Natural killer cell (primary cell): ENCODE data around the gene MRPS9. TPM values are rescaled to one million over a fixed set of nuclear protein-coding genes. Genes with fewer than 3 reads are reported as not detected.

Experiments
- ATAC-seq, 3 donors: fragments of 150-1000 bp in 2 of 3; fragments of 200-7000 bp in 1 of 3; cut with Tn5 transposase; 1 replicate in 1 of 3; 2 replicates in 2 of 3; pipeline ENCODE4 v1.10.0; 2021; ENCODE audit warnings: mild to moderate bottlenecking in 2 of 3, moderate library complexity in 2 of 3
- DNase-seq, 2 donors: peaks; one replicate each; pipeline versions ENCODE4 v3.0.0 to v3.0.0-alpha.2; 2013 to 2021; ENCODE audit warnings: mixed read lengths in 1 of 2
- H3K27ac ChIP-seq: one replicate; pipeline ENCODE4 v1.5.1; 2013; ENCODE audit warnings: mild to moderate bottlenecking, low read length
- H3K27me3 ChIP-seq: one replicate; pipeline ENCODE4 v1.6.1; 2013; ENCODE audit warnings: low read length; ENCODE audit not compliant: control insufficient read depth, insufficient read depth
- H3K36me3 ChIP-seq: one replicate; pipeline ENCODE4 v1.6.1; 2013; ENCODE audit warnings: low read length; ENCODE audit not compliant: control insufficient read depth, insufficient read depth
- H3K4me1 ChIP-seq: one replicate; pipeline ENCODE4 v1.6.1; 2013; ENCODE audit warnings: low read length; ENCODE audit not compliant: control insufficient read depth, insufficient read depth
- H3K4me3 ChIP-seq: one replicate; pipeline ENCODE4 v1.5.1; 2013; ENCODE audit warnings: low read length
- H3K9me3 ChIP-seq: one replicate; pipeline ENCODE4 v1.6.1; 2013; ENCODE audit warnings: low read length; ENCODE audit not compliant: control insufficient read depth, insufficient read depth
- H3K27ac Mint-ChIP-seq, 2 donors: one replicate each; pipeline ENCODE4 v1.8.0; 2022; ENCODE audit warnings: mild to moderate bottlenecking in 2 of 2, mixed read lengths in 2 of 2, moderate library complexity in 1 of 2
- H3K27me3 Mint-ChIP-seq, 2 donors: one replicate each; pipeline ENCODE4 v1.8.0; 2022; ENCODE audit warnings: low read depth in 2 of 2, mixed read lengths in 2 of 2
- H3K36me3 Mint-ChIP-seq: one replicate; pipeline ENCODE4 v1.8.0; 2022; ENCODE audit warnings: mixed read lengths
- H3K4me1 Mint-ChIP-seq, 2 donors: one replicate each; pipeline ENCODE4 v1.8.0; 2022; ENCODE audit warnings: mixed read lengths in 2 of 2
- H3K4me3 Mint-ChIP-seq: one replicate; pipeline ENCODE4 v1.8.0; 2022; ENCODE audit warnings: mild to moderate bottlenecking, moderate library complexity, mixed read lengths
- H3K9me3 Mint-ChIP-seq, 2 donors: one replicate each; pipeline ENCODE4 v1.8.0; 2022; ENCODE audit warnings: mixed read lengths in 2 of 2
- WGBS: methylation state at CpG from one replicate; pipeline ENCODE4 v1.1.7; 2013; ENCODE audit warnings: missing lambda C conversion rate; ENCODE audit not compliant: insufficient coverage; 5-methylcytosine and 5-hydroxymethylcytosine counted together
- intact Hi-C: fragments of 100-400 bp; cut with micrococcal nuclease; formaldehyde crosslinking; loops from one replicate; pipeline ENCODE4 v1.14.2; 2022
- total RNA-seq, 4 donors: library from RNA; stranded (reverse); fragments of 120-200 nt in 1 of 4; gene quantifications; one replicate each; pipeline versions ENCODE4 v1.2.3 to v1.2.4, GENCODE V29; 2013 to 2022
- TF ChIP-seq, protein P1 (sequence below): fragments of 200-600 bp; IDR thresholded peaks from one replicate; pipeline ENCODE4 v1.8.0; 2022; ENCODE audit warnings: antibody characterized with exemption

Gene MRPS9
- total RNA-seq, 3 donors from 2014 or later (not counting 1 experiment from before 2014, with no cell fraction given): 17.5 to 25.0 (median 19.2) TPM

DNA sequence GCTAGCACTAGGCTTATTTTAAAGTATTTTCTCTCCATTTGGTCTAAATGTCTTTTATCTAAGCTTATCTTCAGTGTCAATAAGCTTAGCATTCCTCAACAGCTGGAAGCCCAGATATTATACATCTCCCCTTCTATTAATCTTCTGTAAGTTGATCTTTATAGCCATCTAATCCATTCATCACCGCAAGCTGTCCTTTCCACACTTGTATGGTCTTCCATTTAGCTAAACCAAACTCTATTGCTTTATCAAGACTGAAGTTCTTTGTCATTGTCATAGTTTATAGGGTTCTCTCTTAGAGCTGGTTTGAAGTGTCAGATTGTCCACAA lies 102.3 kb downstream of the MRPS9 start:
- Histone ChIP-seq H3K27me3 (peaks cover 7% of the 10 kb centered on the region), H3K4me3 (no peak overlapping the region), H3K4me1 (peaks cover 12% of the 10 kb centered on the region), H3K27ac (no peak overlapping the region), H3K9me3 (no peaks in the 10 kb centered on the region), H3K36me3 (no peaks in the 10 kb centered on the region)
- intact Hi-C loops: no loop called here
- 100% methylated on average over 1 of the region's 1 CpG for WGBS
- no peak overlapping the region for H3K4me3 Mint-ChIP-seq
- DNase-seq (no peak), ATAC-seq (no peak)
- TF ChIP-seq, protein P1, sequence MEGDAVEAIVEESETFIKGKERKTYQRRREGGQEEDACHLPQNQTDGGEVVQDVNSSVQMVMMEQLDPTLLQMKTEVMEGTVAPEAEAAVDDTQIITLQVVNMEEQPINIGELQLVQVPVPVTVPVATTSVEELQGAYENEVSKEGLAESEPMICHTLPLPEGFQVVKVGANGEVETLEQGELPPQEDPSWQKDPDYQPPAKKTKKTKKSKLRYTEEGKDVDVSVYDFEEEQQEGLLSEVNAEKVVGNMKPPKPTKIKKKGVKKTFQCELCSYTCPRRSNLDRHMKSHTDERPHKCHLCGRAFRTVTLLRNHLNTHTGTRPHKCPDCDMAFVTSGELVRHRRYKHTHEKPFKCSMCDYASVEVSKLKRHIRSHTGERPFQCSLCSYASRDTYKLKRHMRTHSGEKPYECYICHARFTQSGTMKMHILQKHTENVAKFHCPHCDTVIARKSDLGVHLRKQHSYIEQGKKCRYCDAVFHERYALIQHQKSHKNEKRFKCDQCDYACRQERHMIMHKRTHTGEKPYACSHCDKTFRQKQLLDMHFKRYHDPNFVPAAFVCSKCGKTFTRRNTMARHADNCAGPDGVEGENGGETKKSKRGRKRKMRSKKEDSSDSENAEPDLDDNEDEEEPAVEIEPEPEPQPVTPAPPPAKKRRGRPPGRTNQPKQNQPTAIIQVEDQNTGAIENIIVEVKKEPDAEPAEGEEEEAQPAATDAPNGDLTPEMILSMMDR: no peak
- no peaks in the 10 kb centered on the region for H3K36me3 Mint-ChIP-seq
- H3K27me3 Mint-ChIP-seq: peaks cover 6 to 24% of the 10 kb centered on the region in 2 donors
- H3K9me3 Mint-ChIP-seq: no peaks in the 10 kb centered on the region
- H3K4me1 Mint-ChIP-seq: peaks cover 6 to 7% of the 10 kb centered on the region in 2 donors
- H3K27ac Mint-ChIP-seq: no peak overlapping the region

DNA sequence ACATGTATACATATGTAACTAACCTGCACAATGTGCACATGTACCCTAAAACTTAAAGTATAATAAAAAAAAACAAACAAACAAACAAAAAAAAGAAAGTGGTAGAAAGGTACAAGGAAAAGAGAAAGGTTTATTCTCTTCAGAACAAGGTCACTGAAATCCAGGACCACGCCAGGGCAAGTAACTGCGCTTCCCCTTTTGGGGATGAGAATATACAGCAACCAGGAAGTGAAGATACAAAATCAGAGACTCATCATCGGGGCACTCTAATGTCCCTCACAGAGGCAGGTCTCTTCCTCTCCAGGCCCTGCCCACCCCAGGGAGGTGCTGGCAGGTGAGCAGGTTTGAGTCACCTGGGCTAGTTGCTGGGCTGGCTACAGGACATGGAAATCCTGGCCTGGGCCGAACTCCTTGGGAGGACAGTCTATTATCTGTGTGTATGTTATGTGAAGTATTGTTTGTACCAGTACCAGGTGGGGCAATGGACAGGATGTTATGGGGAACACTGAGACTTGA lies 103.3 kb downstream of the MRPS9 start:
- H3K27ac Mint-ChIP-seq: no peak overlapping the region
- no peaks in the 10 kb centered on the region for H3K36me3 Mint-ChIP-seq

DNA sequence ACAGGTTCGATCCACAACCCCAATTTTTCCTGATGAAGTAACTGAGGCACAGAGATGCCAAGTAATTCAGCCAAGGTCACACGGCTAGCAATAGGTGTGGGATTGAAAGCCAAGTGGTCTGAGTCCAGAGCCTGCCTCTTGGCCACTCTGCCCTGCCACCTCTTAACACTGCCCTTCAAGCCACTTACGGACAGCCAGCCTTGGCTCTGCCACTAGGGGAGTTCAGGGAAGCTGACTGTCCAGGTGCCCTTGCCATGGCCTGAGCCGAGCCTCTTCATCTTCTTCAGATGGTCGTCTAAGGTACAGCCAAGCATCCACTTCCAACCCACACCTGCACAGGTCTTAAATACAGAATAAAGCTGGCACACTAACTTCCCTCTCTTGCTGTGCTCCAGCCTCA lies 104.4 kb downstream of the MRPS9 start:
- 89% methylated on average over 5 of the region's 5 CpGs for WGBS
- Mint-ChIP-seq H3K4me3 (peak overlapping the region; percentile 60), H3K27ac (no peak overlapping the region), H3K4me1 (peaks cover 6 to 7% of the 10 kb centered on the region in 2 donors), H3K36me3 (no peaks in the 10 kb centered on the region), H3K27me3 (peaks cover 13 to 29% of the 10 kb centered on the region in 2 donors), H3K9me3 (no peaks in the 10 kb centered on the region)
- ATAC-seq: no peak
- TF ChIP-seq, protein P1: no peak
- H3K36me3 ChIP-seq: no peaks in the 10 kb centered on the region
- peaks cover 8% of the 10 kb centered on the region for H3K27me3 ChIP-seq
- intact Hi-C loops: no loop called here
- peaks cover 12% of the 10 kb centered on the region for H3K4me1 ChIP-seq
- no peak for DNase-seq
- no peaks in the 10 kb centered on the region for H3K9me3 ChIP-seq
- H3K27ac ChIP-seq: no peak overlapping the region
- H3K4me3 ChIP-seq: no peak overlapping the region

More for the DNA sequence above, 103.3 kb downstream of the MRPS9 start:
- TF ChIP-seq, protein P1: no peak
- H3K4me1 ChIP-seq: peaks cover 12% of the 10 kb centered on the region
- no peak overlapping the region for H3K4me3 Mint-ChIP-seq
- no peaks in the 10 kb centered on the region for H3K9me3 Mint-ChIP-seq
- peaks cover 6 to 7% of the 10 kb centered on the region in 2 donors for H3K4me1 Mint-ChIP-seq
- H3K9me3 ChIP-seq: no peaks in the 10 kb centered on the region
- WGBS: 78% methylated on average over 4 of the region's 4 CpGs
- H3K27me3 Mint-ChIP-seq: peaks cover 6 to 24% of the 10 kb centered on the region in 2 donors
- H3K36me3 ChIP-seq: no peaks in the 10 kb centered on the region
- peak in 1 of 3 donors; percentile 21 for ATAC-seq
- no peak overlapping the region for H3K27ac ChIP-seq
- peaks cover 8% of the 10 kb centered on the region for H3K27me3 ChIP-seq
- no peak for DNase-seq
- no peak overlapping the region for H3K4me3 ChIP-seq
- intact Hi-C loops: no loop called here

DNA sequence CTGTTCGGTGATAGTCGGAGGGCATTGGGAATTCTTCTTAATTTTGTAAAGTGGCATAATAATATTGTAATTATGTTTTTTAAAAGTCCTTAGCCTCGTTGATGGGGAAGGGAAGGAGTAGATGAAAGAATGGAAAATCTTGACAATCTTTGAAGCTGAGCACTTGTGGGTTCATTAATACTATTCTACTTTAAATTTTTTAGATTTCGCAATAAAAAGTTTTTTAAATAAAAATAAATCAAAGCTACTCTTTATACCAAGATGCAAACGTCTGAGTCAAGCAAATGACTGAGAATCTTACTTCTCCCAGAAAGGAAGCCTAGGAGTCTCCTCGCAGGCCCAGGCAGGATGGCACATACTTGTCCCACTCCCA lies 105.2 kb downstream of the MRPS9 start:
- TF ChIP-seq, protein P1: no peak
- H3K9me3 ChIP-seq: no peaks in the 10 kb centered on the region
- WGBS: 73% methylated on average over 6 of the region's 6 CpGs
- Mint-ChIP-seq H3K4me3 (peak overlapping the region; percentile 60), H3K27ac (no peak overlapping the region), H3K36me3 (no peaks in the 10 kb centered on the region), H3K27me3 (peaks cover 21 to 33% of the 10 kb centered on the region in 2 donors), H3K4me1 (peaks cover 6 to 7% of the 10 kb centered on the region in 2 donors), H3K9me3 (no peaks in the 10 kb centered on the region)
- DNase-seq: no peak
- no peaks in the 10 kb centered on the region for H3K36me3 ChIP-seq
- H3K27me3 ChIP-seq: peaks cover 8% of the 10 kb centered on the region
- intact Hi-C loops: no loop called here
- ATAC-seq: no peak
- no peak overlapping the region for H3K27ac ChIP-seq
- H3K4me3 ChIP-seq: no peak overlapping the region
- peaks cover 12% of the 10 kb centered on the region for H3K4me1 ChIP-seq
